GM10266 (cell line): ENCODE data around the gene S100A3.

Experiments used
- DNase-seq: peaks from one replicate; pipeline ENCODE4 v3.0.0; 2012; ENCODE audit errors: extremely low spot score
- CTCF ChIP-seq: IDR thresholded peaks from 2 replicates; pipeline ENCODE4 v1.5.1; 2012; ENCODE audit warnings: mild to moderate bottlenecking, low read depth; ENCODE audit not compliant: control insufficient read depth, insufficient read depth; ENCODE audit errors: missing control alignments

S100A3 gene

DNA sequence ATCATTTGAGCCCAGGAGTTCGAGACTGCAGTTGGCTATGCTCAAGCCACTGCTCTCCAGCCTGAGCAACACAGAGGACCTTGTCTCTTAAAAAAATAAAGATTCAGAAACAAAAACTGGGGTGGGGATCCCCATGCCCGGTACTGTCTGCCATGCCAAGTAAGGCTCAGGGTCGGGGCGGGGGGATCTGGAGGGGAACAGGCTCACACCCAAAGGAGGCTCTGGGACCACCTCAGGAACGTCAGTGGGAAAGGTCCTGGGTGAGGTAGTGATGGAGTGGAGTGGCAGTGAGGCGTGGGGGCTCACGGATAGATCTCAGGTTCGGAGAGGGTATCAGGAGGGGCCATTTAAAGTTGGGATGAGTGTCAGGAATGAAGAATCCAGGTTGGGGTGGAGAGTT, 2.7 kb downstream of the S100A3 start:
- no peak for TF ChIP-seq CTCF
- DNase-seq: no peak

- TF ChIP-seq CTCF: no peak
Observed at GRCh38 chr1:153545067-153546055, 3.7 kb downstream of the S100A3 start, which contains the start of gene S100A4. Gene S100A4, minus strand, starts transcription at chr1:153545806. Its CDS starts 1,012 bp downstream, at chr1:153544794.

GRCh38 chr1:153544453-153545066, 4.5 kb downstream of the S100A3 start:
- DNase-seq: no peak
- no peak for TF ChIP-seq CTCF

More at GRCh38 chr1:153545067-153546055, 3.7 kb downstream of the S100A3 start, which contains the start of gene S100A4:
- DNase-seq: peak; percentile 72

GRCh38 chr1:153543736-153544135, 5.3 kb downstream of the S100A3 start:
- no peak for DNase-seq

DNA sequence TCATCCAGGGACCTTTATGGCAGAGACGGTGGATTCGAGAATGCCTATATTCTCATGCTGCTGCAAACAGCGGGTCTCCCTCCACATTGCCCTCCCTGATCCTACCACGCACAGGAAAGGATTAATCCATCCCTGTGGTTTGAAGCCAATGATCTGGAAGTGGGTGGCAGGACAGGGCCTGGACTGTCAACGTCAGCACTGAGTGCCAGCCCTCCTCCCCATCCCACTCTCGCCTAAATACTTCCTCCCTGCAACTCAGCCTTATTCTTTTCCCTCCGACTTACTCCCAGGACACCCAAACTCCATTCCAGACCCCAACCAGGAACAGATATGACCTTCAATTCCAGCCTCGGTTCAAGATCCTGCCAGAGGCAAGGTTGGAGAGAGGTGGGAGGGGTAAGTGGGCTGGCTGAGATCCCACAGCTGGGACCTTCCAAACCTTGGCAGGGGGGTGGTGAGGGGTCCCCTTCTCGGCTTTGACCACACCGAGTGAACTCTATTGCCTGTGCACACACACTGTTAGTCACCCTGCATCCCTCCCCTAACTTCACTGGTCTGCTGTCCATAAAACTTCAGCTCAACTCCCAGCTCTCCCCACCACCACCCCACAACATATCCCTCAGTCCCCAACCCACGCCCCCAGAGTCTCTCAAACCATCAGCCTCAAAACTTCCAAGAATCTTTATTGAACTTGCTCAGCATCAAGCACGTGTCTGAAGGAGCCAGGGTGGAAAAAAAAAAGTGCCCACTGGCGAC, 5.9 kb downstream of the S100A3 start:
- TF ChIP-seq CTCF: no peak
- no peak for DNase-seq

More at GRCh38 chr1:153543736-153544135, 5.3 kb downstream of the S100A3 start:
- no peak for TF ChIP-seq CTCF

- no peak for DNase-seq
- no peak for TF ChIP-seq CTCF
Observed at GRCh38 chr1:153541641-153542590, 7.1 kb downstream of the S100A3 start.
